Measurements from ENCODE around the gene EIF2AK2.

- TF ChIP-seq CTCF (IDR thresholded peaks at IDR 0.05) (no peak), ZFX (IDR thresholded peaks at IDR 0.05; ENCODE audit: borderline replicate concordance) (no peak)
Observed at GRCh38 chr2:37180006-37180639, 23.3 kb upstream of the EIF2AK2 start.

All from 22Rv1 (cell line).